Measurements from ENCODE around the gene MAOB. TPM values are rescaled to one million over a fixed set of nuclear protein-coding genes. Genes with fewer than 3 reads are reported as not detected.

Gene MAOB
- total RNA-seq, 6 experiments from 2014 or later = 70.0 to 253 (median 122) TPM

- Histone ChIP-seq H3K4me1 (no peaks in the 10 kb centered on the region), H3K36me3 (no peaks in the 10 kb centered on the region), H3K27ac (no peak overlapping the region), H3K27me3 (no peaks in the 10 kb centered on the region), H3K4me3 (no peak overlapping the region), H3K9me3 (no peaks in the 10 kb centered on the region)
- ATAC-seq (no peak), DNase-seq (no peak)
- 45% methylated on average over 4 of the region's 5 CpGs for WGBS (ENCODE audit: insufficient coverage, low coverage, low lambda C conversion rate, missing lambda C conversion rate)
- TF ChIP-seq CTCF (IDR thresholded peaks at IDR 0.05) = no peak
- TF ChIP-seq POLR2A (IDR thresholded peaks at IDR 0.05) = no peak
- intact Hi-C loops (cut with DNase I) = no loop called here
Measured at GRCh38 chrX:43899878-43900815, 17.9 kb upstream of the MAOB start.

- H3K27me3 ChIP-seq = no peaks in the 10 kb centered on the region
- no peaks in the 10 kb centered on the region for H3K4me1 ChIP-seq
- WGBS (ENCODE audit: insufficient coverage, low coverage, low lambda C conversion rate, missing lambda C conversion rate) = 35% methylated on average over 5 of the region's 5 CpGs
- intact Hi-C loops (cut with DNase I) = no loop called here
- H3K9me3 ChIP-seq = no peaks in the 10 kb centered on the region
- no peaks in the 10 kb centered on the region for H3K36me3 ChIP-seq
- no peak for DNase-seq
- TF ChIP-seq CTCF (IDR thresholded peaks at IDR 0.05) = no peak
- TF ChIP-seq POLR2A (IDR thresholded peaks at IDR 0.05) = no peak
- no peak overlapping the region for H3K27ac ChIP-seq
- ATAC-seq = peak in 1 of 4 donors; percentile 42
- no peak overlapping the region for H3K4me3 ChIP-seq
Measured at GRCh38 chrX:43898406-43899035, 16.3 kb upstream of the MAOB start.

- DNase-seq = no peak
- Histone ChIP-seq H3K9me3 (no peaks in the 10 kb centered on the region), H3K4me3 (no peak overlapping the region), H3K27me3 (no peaks in the 10 kb centered on the region), H3K4me1 (no peaks in the 10 kb centered on the region), H3K27ac (no peak overlapping the region), H3K36me3 (no peaks in the 10 kb centered on the region)
- intact Hi-C loops (cut with DNase I) = no loop called here
- no peak for ATAC-seq
- 54% methylated on average over 4 of the region's 4 CpGs for WGBS (ENCODE audit: insufficient coverage, low coverage, low lambda C conversion rate, missing lambda C conversion rate)
- TF ChIP-seq POLR2A (IDR thresholded peaks at IDR 0.05) (no peak), CTCF (IDR thresholded peaks at IDR 0.05) (no peak)
Measured at GRCh38 chrX:43897290-43897689, 15.0 kb upstream of the MAOB start.

GRCh38 chrX:43892336-43892870 is 10.2 kb upstream of the MAOB start:
- 36% methylated on average over 1 of the region's 1 CpG for WGBS (ENCODE audit: insufficient coverage, low coverage, low lambda C conversion rate, missing lambda C conversion rate)
- Histone ChIP-seq H3K36me3 (no peaks in the 10 kb centered on the region), H3K27ac (no peak overlapping the region), H3K4me1 (no peaks in the 10 kb centered on the region), H3K9me3 (peaks cover 0 to 4% (median 0%) of the 10 kb centered on the region in 4 donors), H3K27me3 (no peaks in the 10 kb centered on the region), H3K4me3 (no peak overlapping the region)
- intact Hi-C loops (cut with DNase I) = no loop called here
- DNase-seq = no peak
- ATAC-seq = no peak
- TF ChIP-seq POLR2A (IDR thresholded peaks at IDR 0.05) = no peak
- no peak for TF ChIP-seq CTCF (IDR thresholded peaks at IDR 0.05)
